ENCODE data around the gene KRTAP27-1.

Gene KRTAP27-1

GRCh38 chr21:30337276-30337744 lies at the start of gene KRTAP27-1:
TSS of gene KRTAP27-1 (minus strand) at chr21:30337694. CDS start at chr21:30337668, 26 bp downstream.
- no peak for DNase-seq (ENCODE audit: low spot score)

- no peak for DNase-seq (ENCODE audit: low spot score)
These were observed 44.7 kb upstream of the KRTAP27-1 start for GRCh38 chr21:30382201-30382600.

GRCh38 chr21:30372139-30372770 lies 34.8 kb upstream of the KRTAP27-1 start, which contains the start of gene KRTAP13-2:
TSS of gene KRTAP13-2 (minus strand) at chr21:30372271. CDS start at chr21:30372213, 58 bp downstream.
- DNase-seq (ENCODE audit: low spot score) = no peak

- DNase-seq (ENCODE audit: low spot score) = no peak
These were observed 18.4 kb upstream of the KRTAP27-1 start for GRCh38 chr21:30355906-30356305.

GRCh38 chr21:30354308-30355005 lies 17.0 kb upstream of the KRTAP27-1 start:
- no peak for DNase-seq (ENCODE audit: low spot score)

GRCh38 chr21:30351534-30351933 lies 14.0 kb upstream of the KRTAP27-1 start:
- no peak for DNase-seq (ENCODE audit: low spot score)

- DNase-seq (ENCODE audit: low spot score) = no peak
These were observed 12.1 kb upstream of the KRTAP27-1 start for GRCh38 chr21:30349572-30349971.

GRCh38 chr21:30348506-30348905 lies 11.0 kb upstream of the KRTAP27-1 start, which contains the start of gene KRTAP23-1:
TSS of gene KRTAP23-1 (minus strand) at chr21:30348606. CDS start at chr21:30348606, 0 bp downstream.
- no peak for DNase-seq (ENCODE audit: low spot score)

GRCh38 chr21:30345014-30345413 lies 7.5 kb upstream of the KRTAP27-1 start:
- DNase-seq (ENCODE audit: low spot score) = no peak

- peak; percentile 51 for DNase-seq (ENCODE audit: low spot score)
These were observed 3.5 kb upstream of the KRTAP27-1 start for GRCh38 chr21:30340714-30341573.

- no peak for DNase-seq (ENCODE audit: low spot score)
These were observed 1.2 kb upstream of the KRTAP27-1 start for GRCh38 chr21:30338717-30339116.

- no peak for DNase-seq (ENCODE audit: low spot score)
These were observed 278 bp upstream of the KRTAP27-1 start for GRCh38 chr21:30337772-30338171.

- DNase-seq (ENCODE audit: low spot score) = no peak
These were observed 898 bp downstream of the KRTAP27-1 start for GRCh38 chr21:30336596-30336995.

- no peak for DNase-seq (ENCODE audit: low spot score)
These were observed 3.8 kb downstream of the KRTAP27-1 start for GRCh38 chr21:30333736-30334135.

- DNase-seq (ENCODE audit: low spot score) = no peak
These were observed 4.8 kb downstream of the KRTAP27-1 start for GRCh38 chr21:30332681-30333080.

- no peak for DNase-seq (ENCODE audit: low spot score)
These were observed 8.2 kb downstream of the KRTAP27-1 start for GRCh38 chr21:30329203-30329875.

GRCh38 chr21:30326390-30326789 lies 11.1 kb downstream of the KRTAP27-1 start:
- no peak for DNase-seq (ENCODE audit: low spot score)

- DNase-seq (ENCODE audit: low spot score) = no peak
These were observed 17.3 kb downstream of the KRTAP27-1 start, which contains the start of gene KRTAP26-1 for GRCh38 chr21:30320215-30320614. TSS of gene KRTAP26-1 (minus strand) at chr21:30320315. CDS start at chr21:30320035, 280 bp downstream.

- DNase-seq (ENCODE audit: low spot score) = no peak
These were observed 21.8 kb downstream of the KRTAP27-1 start for GRCh38 chr21:30315701-30316100.

- no peak for DNase-seq (ENCODE audit: low spot score)
These were observed 30.6 kb downstream of the KRTAP27-1 start for GRCh38 chr21:30306884-30307283.

- no peak for DNase-seq (ENCODE audit: low spot score)
These were observed 32.4 kb downstream of the KRTAP27-1 start for GRCh38 chr21:30305136-30305535.

- no peak for DNase-seq (ENCODE audit: low spot score)
These were observed 48.3 kb downstream of the KRTAP27-1 start, which contains the start of gene KRTAP25-1 for GRCh38 chr21:30289215-30289614. TSS of gene KRTAP25-1 (minus strand) at chr21:30289514. CDS start at chr21:30289490, 24 bp downstream.
